SK-N-SH treated with all-trans-retinoic acid at 6 μM for 48 hours (cell line): Measurements from ENCODE around the gene ATRNL1.

ENCODE experiments used
- PPARA ChIP-seq: fragments of 250-450 bp; sonication (Bioruptor Pico); IDR thresholded peaks from 2 replicates; pipeline ENCODE4 v1.5.0; 2020; ENCODE audit warnings: mild to moderate bottlenecking, borderline replicate concordance
- TF ChIP-seq, protein P1 (sequence below): fragments of 250-450 bp; sonication (Bioruptor Pico); IDR thresholded peaks from 2 replicates; pipeline ENCODE4 v1.5.0; 2020; ENCODE audit warnings: mild to moderate bottlenecking, moderate library complexity

GRCh38 chr10:115909962-115910731 lies 817.0 kb downstream of the ATRNL1 start:
- TF ChIP-seq PPARA (CRISPR knock-in tag): no peak
- TF ChIP-seq, protein P1, sequence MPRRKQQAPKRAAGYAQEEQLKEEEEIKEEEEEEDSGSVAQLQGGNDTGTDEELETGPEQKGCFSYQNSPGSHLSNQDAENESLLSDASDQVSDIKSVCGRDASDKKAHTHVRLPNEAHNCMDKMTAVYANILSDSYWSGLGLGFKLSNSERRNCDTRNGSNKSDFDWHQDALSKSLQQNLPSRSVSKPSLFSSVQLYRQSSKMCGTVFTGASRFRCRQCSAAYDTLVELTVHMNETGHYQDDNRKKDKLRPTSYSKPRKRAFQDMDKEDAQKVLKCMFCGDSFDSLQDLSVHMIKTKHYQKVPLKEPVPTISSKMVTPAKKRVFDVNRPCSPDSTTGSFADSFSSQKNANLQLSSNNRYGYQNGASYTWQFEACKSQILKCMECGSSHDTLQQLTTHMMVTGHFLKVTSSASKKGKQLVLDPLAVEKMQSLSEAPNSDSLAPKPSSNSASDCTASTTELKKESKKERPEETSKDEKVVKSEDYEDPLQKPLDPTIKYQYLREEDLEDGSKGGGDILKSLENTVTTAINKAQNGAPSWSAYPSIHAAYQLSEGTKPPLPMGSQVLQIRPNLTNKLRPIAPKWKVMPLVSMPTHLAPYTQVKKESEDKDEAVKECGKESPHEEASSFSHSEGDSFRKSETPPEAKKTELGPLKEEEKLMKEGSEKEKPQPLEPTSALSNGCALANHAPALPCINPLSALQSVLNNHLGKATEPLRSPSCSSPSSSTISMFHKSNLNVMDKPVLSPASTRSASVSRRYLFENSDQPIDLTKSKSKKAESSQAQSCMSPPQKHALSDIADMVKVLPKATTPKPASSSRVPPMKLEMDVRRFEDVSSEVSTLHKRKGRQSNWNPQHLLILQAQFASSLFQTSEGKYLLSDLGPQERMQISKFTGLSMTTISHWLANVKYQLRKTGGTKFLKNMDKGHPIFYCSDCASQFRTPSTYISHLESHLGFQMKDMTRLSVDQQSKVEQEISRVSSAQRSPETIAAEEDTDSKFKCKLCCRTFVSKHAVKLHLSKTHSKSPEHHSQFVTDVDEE (CRISPR knock-in tag): no peak
